ENCODE data around the gene NTRK3. TPM values are rescaled to one million over a fixed set of nuclear protein-coding genes. Genes with fewer than 3 reads are reported as not detected.

Gene NTRK3
- total and polyA plus RNA-seq, 2 of the 8 experiments (the other 6 are each of a cell fraction or from before 2014, with no cell fraction given) = 4.5 to 6.8 TPM

GRCh38 chr15:88035381-88035780 is 221.2 kb downstream of the NTRK3 start (continued):
- TF ChIP-seq CHD7 (IDR thresholded peaks at IDR 0.05; ENCODE audit: insufficient replicate concordance, low read length) = no peak
- no peak for TF ChIP-seq POLR2A (IDR thresholded peaks at IDR 0.05; ENCODE audit: control extremely low read depth in 1 of 2, low read depth in 2 of 2, low read length in 2 of 2)
- no peak for TF ChIP-seq TEAD4 (IDR thresholded peaks at IDR 0.05; ENCODE audit: low read depth, low read length)
- TF ChIP-seq SP1 (IDR thresholded peaks at IDR 0.05; ENCODE audit: low read depth, low read length) = no peak
- no peak for TF ChIP-seq ATF3 (IDR thresholded peaks at IDR 0.05; ENCODE audit: insufficient read depth, low read depth, low read length)
- no peak for TF ChIP-seq CHD1 (IDR thresholded peaks at IDR 0.05; ENCODE audit: low read depth, low read length)
- no peak for TF ChIP-seq SUZ12 (IDR thresholded peaks at IDR 0.05; ENCODE audit: low read length)
- TF ChIP-seq RAD21 (IDR thresholded peaks at IDR 0.05 in 1 of 2, conservative IDR thresholded peaks at IDR 0.05 in 1 of 2; ENCODE audit: low read depth in 2 of 2, low read length in 2 of 2) = no peak
- TF ChIP-seq CHD2 (IDR thresholded peaks at IDR 0.05; ENCODE audit: low read length) = no peak
- TF ChIP-seq YY1 (IDR thresholded peaks at IDR 0.05; ENCODE audit: low read depth, low read length) = no peak
- TF ChIP-seq SIRT6 (IDR thresholded peaks at IDR 0.05; ENCODE audit: low read length) = no peak
- no peak for TF ChIP-seq GTF2F1 (IDR thresholded peaks at IDR 0.05; ENCODE audit: borderline replicate concordance, low read depth, low read length)
- no peak for TF ChIP-seq KDM5A (IDR thresholded peaks at IDR 0.05; ENCODE audit: low read length)
